ENCODE data around the gene OSBPL7. TPM values are rescaled to one million over a fixed set of nuclear protein-coding genes. Genes with fewer than 3 reads are reported as not detected.
A peak's percentile ranks its signal among the peaks of the same experiment; 100 is the strongest.

Gene OSBPL7
- total RNA-seq, result 1 to 10 TPM in 5 of 6 experiments, under 1 TPM in 1; 0.62 to 2.2 (median 1.4) TPM
- long read RNA-seq, result 0 reads

DNA sequence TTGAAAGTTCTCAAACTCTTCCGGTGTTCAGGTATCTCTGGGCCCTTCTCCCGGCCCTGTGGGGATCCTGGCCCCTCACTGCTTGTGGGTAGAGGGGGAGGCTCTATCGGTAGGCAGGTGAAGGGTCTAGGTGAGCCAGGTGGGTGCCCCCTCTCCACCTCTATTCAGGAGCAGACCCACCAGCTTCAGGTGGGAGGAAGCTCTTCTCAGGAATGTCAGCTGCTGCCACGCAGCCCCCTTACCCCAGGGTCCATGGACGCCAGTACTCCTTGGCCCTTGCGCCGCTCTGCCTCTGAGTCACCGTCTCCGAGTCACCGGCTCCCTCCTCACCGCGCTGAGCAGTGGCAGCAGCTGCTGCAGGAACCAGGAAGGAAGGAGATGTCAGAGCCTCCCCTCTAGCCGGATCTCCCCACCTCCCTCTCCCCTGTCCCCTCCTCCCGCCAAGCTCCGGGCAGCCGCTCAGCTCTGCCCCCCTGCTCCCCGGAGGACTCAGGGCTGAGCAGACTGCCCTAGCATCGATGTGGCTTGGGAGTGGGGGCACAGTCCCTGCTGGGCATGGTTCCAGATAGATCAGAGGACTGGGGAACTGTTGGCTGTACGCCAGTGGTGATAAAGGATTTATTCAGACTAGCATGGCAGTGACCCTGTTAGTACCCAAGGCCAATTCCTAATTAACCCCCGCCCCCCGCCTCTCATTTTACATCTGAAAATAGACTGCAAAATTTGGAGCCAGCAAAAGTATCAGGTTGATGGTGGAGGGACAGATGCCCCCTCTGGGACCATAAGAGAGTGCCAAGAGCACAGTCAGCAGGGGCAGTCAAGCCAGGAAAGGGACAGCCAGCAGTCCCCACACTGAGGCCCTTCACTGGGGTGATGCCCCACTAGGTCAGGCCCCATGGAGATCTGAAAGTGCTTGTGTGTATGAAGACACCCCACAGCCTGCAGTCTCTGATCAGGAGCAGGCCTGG lies at the start of gene OSBPL7:
Gene OSBPL7 (minus strand): TSS at position 371 of the 968 bp plus-strand sequence. CDS start 1,516 bp downstream, outside the sequence.
- intact Hi-C loops (cut with DNase I), result no loop called here
- TF ChIP-seq CTCF (IDR thresholded peaks at IDR 0.05) (peak in 2 of 4 donors; percentile 8 to 10), POLR2A (IDR thresholded peaks at IDR 0.05) (no peak)
- no peaks in the 10 kb centered on the region for H3K9me3 ChIP-seq
- peaks cover 3 to 27% (median 12%) of the 10 kb centered on the region in 4 donors for H3K36me3 ChIP-seq
- WGBS (ENCODE audit: insufficient coverage, low coverage, low lambda C conversion rate, missing lambda C conversion rate), result 3% methylated on average over 9 of the region's 21 CpGs
- peak in 2 of 3 donors; percentile 70 for DNase-seq
- no peak within 1 kb of the TSS for H3K27ac ChIP-seq
- ATAC-seq, result peak; percentile 77 to 92 (median 88)
- no peaks in the 10 kb centered on the region for H3K4me1 ChIP-seq
- H3K27me3 ChIP-seq, result no peaks in the 10 kb centered on the region
- peak within 1 kb of the TSS; percentile 43 to 53 (median 45) for H3K4me3 ChIP-seq

GRCh38 chr17:47871048-47871447 lies 49.5 kb upstream of the OSBPL7 start:
- no peaks in the 10 kb centered on the region for H3K27me3 ChIP-seq
- intact Hi-C loops (cut with DNase I), result no loop called here
- no peak for ATAC-seq
- no peaks in the 10 kb centered on the region for H3K36me3 ChIP-seq
- no peaks in the 10 kb centered on the region for H3K9me3 ChIP-seq
- H3K27ac ChIP-seq, result no peak overlapping the region
- no peak for TF ChIP-seq CTCF (IDR thresholded peaks at IDR 0.05)
- TF ChIP-seq POLR2A (IDR thresholded peaks at IDR 0.05), result no peak
- H3K4me3 ChIP-seq, result no peak overlapping the region
- DNase-seq, result no peak
- peaks cover 0 to 8% (median 4%) of the 10 kb centered on the region in 4 donors for H3K4me1 ChIP-seq

GRCh38 chr17:47870056-47870455 lies 48.5 kb upstream of the OSBPL7 start:
- intact Hi-C loops (cut with DNase I), result no loop called here
- H3K27me3 ChIP-seq, result no peaks in the 10 kb centered on the region
- ATAC-seq (no peak), DNase-seq (peak in 1 of 3 donors; percentile 1)
- H3K36me3 ChIP-seq, result no peaks in the 10 kb centered on the region
- no peaks in the 10 kb centered on the region for H3K9me3 ChIP-seq
- H3K4me1 ChIP-seq, result no peaks in the 10 kb centered on the region
- no peak overlapping the region for H3K4me3 ChIP-seq
- WGBS (ENCODE audit: insufficient coverage, low coverage, low lambda C conversion rate, missing lambda C conversion rate), result 40% methylated on average over 1 of the region's 1 CpG
- no peak overlapping the region for H3K27ac ChIP-seq
- no peak for TF ChIP-seq CTCF (IDR thresholded peaks at IDR 0.05)
- no peak for TF ChIP-seq POLR2A (IDR thresholded peaks at IDR 0.05)

- intact Hi-C loops (cut with DNase I), result no loop called here
- DNase-seq (no peak), ATAC-seq (no peak)
- Histone ChIP-seq H3K27me3 (no peaks in the 10 kb centered on the region), H3K9me3 (no peaks in the 10 kb centered on the region), H3K4me1 (no peaks in the 10 kb centered on the region), H3K36me3 (no peaks in the 10 kb centered on the region), H3K4me3 (no peak overlapping the region), H3K27ac (no peak overlapping the region)
- no peak for TF ChIP-seq POLR2A (IDR thresholded peaks at IDR 0.05)
- TF ChIP-seq CTCF (IDR thresholded peaks at IDR 0.05), result no peak
- WGBS (ENCODE audit: insufficient coverage, low coverage, low lambda C conversion rate, missing lambda C conversion rate), result no CpG with 5 or more reads among the region's 2 CpGs
Measured at GRCh38 chr17:47869114-47869513, 47.5 kb upstream of the OSBPL7 start.
